ENCODE data around the gene EFCAB8.

EFCAB8 gene

DNA sequence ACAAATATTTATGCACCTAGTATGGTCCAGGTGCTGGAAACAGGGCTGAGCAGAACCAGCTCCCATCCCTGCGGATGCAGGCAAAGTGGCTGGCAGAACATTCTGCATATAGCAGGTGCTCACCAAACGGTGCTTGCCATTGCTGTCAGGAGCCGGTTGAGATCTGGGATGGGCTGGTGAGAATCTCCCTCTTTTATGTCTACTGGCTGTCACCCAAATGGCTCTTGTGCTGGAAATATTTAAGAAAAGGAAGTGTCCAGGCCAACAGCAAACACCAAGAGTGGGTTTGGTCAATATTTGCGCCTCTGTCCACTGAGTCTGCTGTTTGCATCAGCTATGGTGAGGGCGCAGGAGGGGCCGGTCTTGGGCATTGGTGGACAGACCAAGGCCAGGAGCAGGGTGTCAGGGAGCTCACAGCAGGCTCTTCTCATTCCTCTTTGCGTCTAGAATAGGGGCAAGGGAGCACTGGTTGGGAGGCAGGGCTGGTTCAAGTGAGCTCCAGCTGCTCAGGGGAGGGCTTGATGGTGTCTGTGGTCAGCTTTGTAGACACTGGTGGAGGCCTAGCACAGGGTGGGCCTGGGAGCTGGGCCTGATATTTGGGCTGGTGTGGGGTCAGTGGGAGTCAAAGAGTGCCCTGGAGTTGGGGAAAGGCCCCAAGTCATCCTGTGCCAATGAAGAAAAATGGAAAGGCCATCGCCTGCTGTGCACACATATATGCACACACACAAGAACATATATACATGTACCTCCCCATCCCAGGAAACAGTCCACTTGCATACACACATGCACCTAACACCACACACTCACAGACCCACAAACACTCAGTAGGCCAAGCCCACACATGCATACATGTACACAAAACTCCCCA is 147.4 kb downstream of the EFCAB8 start:
- Histone ChIP-seq H4K91ac (ENCODE audit: low read length) (no peak overlapping the region), H3K4ac (ENCODE audit: low read depth in 1 of 2, low read length in 2 of 2) (no peak overlapping the region), H3K79me1 (replicated peaks; ENCODE audit: low read length, poor library complexity, severe bottlenecking) (no peaks in the 10 kb centered on the region), H3K4me3 (ENCODE audit: insufficient read depth in 1 of 2, low read depth in 1 of 2, low read length in 2 of 2) (no peak overlapping the region), H2AK5ac (ENCODE audit: low read length, severe bottlenecking) (no peak overlapping the region), H3K14ac (ENCODE audit: low read length in 2 of 2) (no peak overlapping the region), H3K9me3 (ENCODE audit: control insufficient read depth, low read length) (no peaks in the 10 kb centered on the region), H3K4me1 (ENCODE audit: control insufficient read depth, insufficient read depth, low read depth, low read length) (peaks cover 5% of the 10 kb centered on the region), H3K27me3 (ENCODE audit: control insufficient read depth in 1 of 2, insufficient read depth in 1 of 2, low read length in 2 of 2) (peaks cover 4 to 21% of the 10 kb centered on the region in 2 experiments), H4K8ac (ENCODE audit: low read length) (no peak overlapping the region), H2BK120ac (ENCODE audit: low read depth, low read length) (no peak overlapping the region), H2BK15ac (ENCODE audit: low read depth, poor library complexity, severe bottlenecking) (no peak overlapping the region), H2AFZ (ENCODE audit: low read depth, low read length) (no peak overlapping the region), H3K27ac (ENCODE audit: low read length, poor library complexity, severe bottlenecking) (no peak overlapping the region), H3K9ac (ENCODE audit: low read length) (no peak overlapping the region), H2BK5ac (ENCODE audit: low read depth, low read length, poor library complexity, severe bottlenecking) (no peak overlapping the region), H3K4me2 (ENCODE audit: low read length, poor library complexity, severe bottlenecking) (no peak overlapping the region), H3K23ac (ENCODE audit: low read length in 2 of 2) (no peak overlapping the region), H2BK12ac (ENCODE audit: low read length in 2 of 2) (no peak overlapping the region), H3K36me3 (ENCODE audit: control insufficient read depth in 1 of 2, insufficient read depth in 2 of 2, low read depth in 1 of 2, low read length in 2 of 2) (no peaks in the 10 kb centered on the region), H3K18ac (ENCODE audit: low read depth in 1 of 2, low read length in 2 of 2) (no peak overlapping the region)
- 78% methylated on average over 8 of the region's 8 CpGs for WGBS
- no peak for DNase-seq

DNA sequence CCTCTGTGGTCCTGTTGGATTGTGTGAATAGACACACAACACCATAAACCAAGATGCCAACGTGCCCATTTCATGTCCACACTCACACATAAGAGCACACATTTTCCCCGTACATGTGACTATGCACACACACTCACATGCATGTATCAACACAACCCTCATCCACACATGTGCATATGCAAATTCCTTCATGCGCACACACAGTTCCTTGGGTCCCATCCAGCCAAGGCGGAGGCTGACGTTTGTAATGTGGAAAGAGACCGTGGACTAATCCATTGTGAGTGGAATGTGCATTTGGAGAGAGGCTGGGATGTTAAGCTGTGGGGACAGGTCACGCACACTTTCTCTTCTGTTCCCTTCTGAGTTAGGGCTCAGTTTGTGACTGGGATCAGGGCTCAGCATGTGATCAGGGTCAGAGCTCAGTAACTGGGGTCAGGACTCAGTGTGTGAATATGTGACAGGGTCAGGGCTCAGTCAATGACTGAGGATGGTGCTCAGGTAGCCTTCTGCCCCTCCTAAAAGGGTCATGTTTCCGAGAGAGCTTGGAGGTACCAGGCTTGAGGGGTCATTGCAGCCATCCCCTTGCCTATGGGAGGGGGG is 148.2 kb downstream of the EFCAB8 start:
- Histone ChIP-seq H2BK120ac (ENCODE audit: low read depth, low read length) (no peak overlapping the region), H3K23ac (ENCODE audit: low read length in 2 of 2) (no peak overlapping the region), H3K27ac (ENCODE audit: low read length, poor library complexity, severe bottlenecking) (no peak overlapping the region), H2BK5ac (ENCODE audit: low read depth, low read length, poor library complexity, severe bottlenecking) (no peak overlapping the region), H3K18ac (ENCODE audit: low read depth in 1 of 2, low read length in 2 of 2) (no peak overlapping the region), H3K4me1 (ENCODE audit: control insufficient read depth, insufficient read depth, low read depth, low read length) (peaks cover 5% of the 10 kb centered on the region), H3K14ac (ENCODE audit: low read length in 2 of 2) (no peak overlapping the region), H3K4ac (ENCODE audit: low read depth in 1 of 2, low read length in 2 of 2) (no peak overlapping the region), H4K8ac (ENCODE audit: low read length) (no peak overlapping the region), H3K4me3 (ENCODE audit: insufficient read depth in 1 of 2, low read depth in 1 of 2, low read length in 2 of 2) (no peak overlapping the region), H4K91ac (ENCODE audit: low read length) (no peak overlapping the region), H3K9ac (ENCODE audit: low read length) (no peak overlapping the region), H2BK12ac (ENCODE audit: low read length in 2 of 2) (no peak overlapping the region), H3K27me3 (ENCODE audit: control insufficient read depth in 1 of 2, insufficient read depth in 1 of 2, low read length in 2 of 2) (peaks cover 5 to 25% of the 10 kb centered on the region in 2 experiments), H2AK5ac (ENCODE audit: low read length, severe bottlenecking) (no peak overlapping the region), H2AFZ (ENCODE audit: low read depth, low read length) (no peak overlapping the region), H3K79me1 (replicated peaks; ENCODE audit: low read length, poor library complexity, severe bottlenecking) (no peaks in the 10 kb centered on the region), H2BK15ac (ENCODE audit: low read depth, poor library complexity, severe bottlenecking) (no peak overlapping the region), H3K4me2 (ENCODE audit: low read length, poor library complexity, severe bottlenecking) (no peak overlapping the region), H3K9me3 (ENCODE audit: control insufficient read depth, low read length) (no peaks in the 10 kb centered on the region), H3K36me3 (ENCODE audit: control insufficient read depth in 1 of 2, insufficient read depth in 2 of 2, low read depth in 1 of 2, low read length in 2 of 2) (no peaks in the 10 kb centered on the region)
- 81% methylated on average over 8 of the region's 8 CpGs for WGBS
- no peak for DNase-seq

DNA sequence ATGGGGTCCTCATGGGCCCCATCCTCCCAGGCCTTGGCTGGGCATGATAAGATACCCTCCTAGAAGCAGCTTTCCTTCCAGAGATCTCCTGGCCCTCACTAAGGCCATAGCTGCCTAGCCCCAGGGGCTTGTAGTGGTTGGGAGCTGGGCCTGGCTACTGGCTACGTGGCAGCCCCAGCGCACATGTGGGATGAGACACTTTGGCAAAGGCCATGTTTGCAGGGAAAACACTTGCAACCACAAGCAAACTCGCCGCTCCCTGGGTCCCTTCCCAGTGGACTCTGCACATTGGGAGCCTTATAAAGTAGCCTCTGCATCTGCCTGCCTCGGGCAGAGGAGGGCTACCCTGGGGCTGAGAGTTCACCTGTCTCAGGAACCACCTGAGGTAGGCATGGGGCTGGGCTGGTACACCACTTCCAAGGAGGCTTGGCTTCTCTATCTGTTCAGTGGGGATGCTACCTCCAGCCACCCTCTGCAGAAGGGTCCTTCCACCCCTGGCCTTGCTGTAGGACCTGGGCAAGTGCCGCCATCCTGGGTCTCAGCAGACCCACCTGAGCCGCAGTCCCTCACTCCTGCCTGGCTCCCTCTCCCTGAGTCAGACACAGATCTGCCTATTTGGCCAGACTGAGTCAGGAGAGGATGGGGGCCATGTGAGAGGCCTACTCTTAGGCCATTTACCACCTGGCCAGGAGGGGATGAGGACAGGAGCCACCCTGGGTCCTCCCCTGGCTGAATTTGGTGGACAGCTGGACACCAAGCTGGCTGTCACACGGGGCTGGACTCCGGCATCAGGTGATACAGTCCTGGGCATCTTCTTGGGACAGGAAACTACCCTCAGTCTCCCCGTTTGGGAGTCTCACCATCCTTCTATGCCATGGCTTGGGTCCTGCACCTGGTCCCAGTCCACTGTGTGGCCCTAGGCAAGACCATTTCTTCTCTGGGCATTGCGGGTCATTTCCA is 148.9 kb downstream of the EFCAB8 start, which contains the start of gene BPIFB2:
Gene BPIFB2 (plus strand): TSS at position 329 of the 960 bp plus-strand sequence. CDS start 871 bp downstream, outside the sequence.
- Histone ChIP-seq H3K9ac (ENCODE audit: low read length) (no peak within 1 kb of the TSS), H3K27ac (ENCODE audit: low read length, poor library complexity, severe bottlenecking) (no peak within 1 kb of the TSS), H3K14ac (ENCODE audit: low read length in 2 of 2) (no peak within 1 kb of the TSS), H2BK5ac (ENCODE audit: low read depth, low read length, poor library complexity, severe bottlenecking) (no peak within 1 kb of the TSS), H3K79me1 (replicated peaks; ENCODE audit: low read length, poor library complexity, severe bottlenecking) (no peaks in the 10 kb centered on the region), H2BK12ac (ENCODE audit: low read length in 2 of 2) (no peak within 1 kb of the TSS), H3K4me1 (ENCODE audit: control insufficient read depth, insufficient read depth, low read depth, low read length) (peaks cover 5% of the 10 kb centered on the region), H3K4me2 (ENCODE audit: low read length, poor library complexity, severe bottlenecking) (no peak within 1 kb of the TSS), H2BK15ac (ENCODE audit: low read depth, poor library complexity, severe bottlenecking) (no peak within 1 kb of the TSS), H3K36me3 (ENCODE audit: control insufficient read depth in 1 of 2, insufficient read depth in 2 of 2, low read depth in 1 of 2, low read length in 2 of 2) (no peaks in the 10 kb centered on the region), H3K27me3 (ENCODE audit: control insufficient read depth in 1 of 2, insufficient read depth in 1 of 2, low read length in 2 of 2) (peaks cover 5 to 33% of the 10 kb centered on the region in 2 experiments), H3K4me3 (ENCODE audit: insufficient read depth in 1 of 2, low read depth in 1 of 2, low read length in 2 of 2) (no peak within 1 kb of the TSS), H3K4ac (ENCODE audit: low read depth in 1 of 2, low read length in 2 of 2) (no peak within 1 kb of the TSS), H3K23ac (ENCODE audit: low read length in 2 of 2) (no peak within 1 kb of the TSS), H4K91ac (ENCODE audit: low read length) (no peak within 1 kb of the TSS), H4K8ac (ENCODE audit: low read length) (no peak within 1 kb of the TSS), H2AK5ac (ENCODE audit: low read length, severe bottlenecking) (no peak within 1 kb of the TSS), H2AFZ (ENCODE audit: low read depth, low read length) (no peak within 1 kb of the TSS), H3K18ac (ENCODE audit: low read depth in 1 of 2, low read length in 2 of 2) (no peak within 1 kb of the TSS), H2BK120ac (ENCODE audit: low read depth, low read length) (no peak within 1 kb of the TSS), H3K9me3 (ENCODE audit: control insufficient read depth, low read length) (no peaks in the 10 kb centered on the region)
- no peak for DNase-seq
- 77% methylated on average over 10 of the region's 11 CpGs for WGBS
